ELR (cell line): ENCODE results near the gene ADCY9.
A peak's percentile ranks its signal among the peaks of the same experiment; 100 is the strongest.

Experiments
- DNase-seq: peaks from one replicate; pipeline ENCODE4 v3.0.0-alpha.2; 2015; ENCODE audit warnings: low read depth

Gene ADCY9

GRCh38 chr16:4123616-4124300 lies 7.5 kb upstream of the ADCY9 start:
- peak; percentile 77 for DNase-seq

DNA sequence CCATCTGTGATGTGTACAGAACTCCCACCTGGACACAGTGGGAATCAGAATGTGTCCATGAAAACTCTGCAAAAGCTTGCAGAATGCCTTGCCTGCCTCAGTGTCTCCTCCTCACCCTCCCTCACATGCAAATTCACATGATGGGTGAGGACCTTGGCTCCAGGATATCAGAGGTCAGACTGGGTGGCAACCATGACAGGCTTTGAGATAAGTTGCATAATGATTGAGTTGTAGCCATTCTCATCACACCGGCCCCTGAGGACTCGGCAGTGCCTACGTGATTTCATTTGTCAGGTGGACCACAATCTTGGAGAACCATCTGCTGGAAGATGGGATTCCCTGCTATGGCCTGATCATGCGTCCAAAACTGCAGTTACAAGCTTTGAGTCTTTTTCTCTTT lies 3.9 kb upstream of the ADCY9 start:
- no peak for DNase-seq

- no peak for DNase-seq
Observed at GRCh38 chr16:4117250-4117578, 972 bp upstream of the ADCY9 start.

DNA sequence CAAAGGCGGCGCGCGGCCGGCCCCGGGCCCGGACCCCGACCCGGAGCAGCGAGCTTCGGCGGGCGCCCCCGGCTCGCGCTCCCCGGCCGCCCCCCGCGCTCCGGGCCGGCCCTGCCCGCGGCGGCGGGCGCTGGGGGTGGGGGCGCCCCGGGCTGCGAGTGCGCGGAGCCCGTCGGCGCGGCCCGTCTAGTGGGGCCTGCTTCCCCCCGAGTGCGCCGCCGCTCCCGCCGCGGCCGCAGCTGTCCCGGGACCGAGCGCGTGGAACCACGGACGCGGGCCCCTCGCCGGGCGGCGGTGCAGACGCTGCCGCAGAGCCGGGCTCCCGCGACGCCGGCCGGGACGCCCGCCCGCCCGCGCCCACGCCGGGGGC lies 308 bp downstream of the ADCY9 start:
- DNase-seq: no peak

DNA sequence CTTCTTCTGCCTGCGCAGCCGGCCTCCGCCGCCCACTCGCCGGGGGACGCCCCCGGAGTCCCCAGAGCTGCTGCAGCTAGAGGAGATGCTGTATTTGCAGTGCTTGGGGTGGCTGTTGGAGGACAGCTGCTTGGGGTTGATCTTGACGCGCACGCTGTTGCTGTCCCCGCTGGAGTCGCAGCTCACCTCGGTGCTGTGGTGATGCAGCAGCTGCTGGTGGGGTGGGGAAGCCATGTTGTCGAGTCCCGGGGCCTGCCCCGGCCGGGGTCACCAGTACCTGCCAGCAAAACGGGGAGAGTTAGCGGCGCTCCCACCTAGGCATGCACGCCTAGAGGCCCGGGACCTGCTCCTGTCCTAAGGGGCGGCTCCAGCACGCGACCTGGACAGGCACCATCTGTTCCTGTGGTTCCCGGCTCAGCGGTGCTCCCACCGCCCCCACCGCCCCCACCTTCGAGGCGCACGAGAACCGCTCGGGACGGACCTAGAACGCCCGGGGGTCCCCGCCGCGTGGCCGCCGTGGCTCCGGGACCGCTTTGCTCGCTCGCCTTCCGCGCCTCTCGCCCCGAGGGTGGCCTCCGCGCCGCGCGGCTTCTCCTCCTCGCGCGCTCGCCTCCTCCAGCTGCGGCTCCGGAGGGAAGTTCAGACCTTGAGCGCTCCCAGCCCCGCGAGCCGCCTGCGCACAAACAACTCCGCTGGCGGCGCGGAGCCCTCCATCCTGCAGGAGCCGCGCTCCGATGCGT lies 863 bp downstream of the ADCY9 start:
- peak; percentile 76 for DNase-seq

GRCh38 chr16:4114257-4115208 lies 1.7 kb downstream of the ADCY9 start:
- DNase-seq: peak; percentile 19

DNA sequence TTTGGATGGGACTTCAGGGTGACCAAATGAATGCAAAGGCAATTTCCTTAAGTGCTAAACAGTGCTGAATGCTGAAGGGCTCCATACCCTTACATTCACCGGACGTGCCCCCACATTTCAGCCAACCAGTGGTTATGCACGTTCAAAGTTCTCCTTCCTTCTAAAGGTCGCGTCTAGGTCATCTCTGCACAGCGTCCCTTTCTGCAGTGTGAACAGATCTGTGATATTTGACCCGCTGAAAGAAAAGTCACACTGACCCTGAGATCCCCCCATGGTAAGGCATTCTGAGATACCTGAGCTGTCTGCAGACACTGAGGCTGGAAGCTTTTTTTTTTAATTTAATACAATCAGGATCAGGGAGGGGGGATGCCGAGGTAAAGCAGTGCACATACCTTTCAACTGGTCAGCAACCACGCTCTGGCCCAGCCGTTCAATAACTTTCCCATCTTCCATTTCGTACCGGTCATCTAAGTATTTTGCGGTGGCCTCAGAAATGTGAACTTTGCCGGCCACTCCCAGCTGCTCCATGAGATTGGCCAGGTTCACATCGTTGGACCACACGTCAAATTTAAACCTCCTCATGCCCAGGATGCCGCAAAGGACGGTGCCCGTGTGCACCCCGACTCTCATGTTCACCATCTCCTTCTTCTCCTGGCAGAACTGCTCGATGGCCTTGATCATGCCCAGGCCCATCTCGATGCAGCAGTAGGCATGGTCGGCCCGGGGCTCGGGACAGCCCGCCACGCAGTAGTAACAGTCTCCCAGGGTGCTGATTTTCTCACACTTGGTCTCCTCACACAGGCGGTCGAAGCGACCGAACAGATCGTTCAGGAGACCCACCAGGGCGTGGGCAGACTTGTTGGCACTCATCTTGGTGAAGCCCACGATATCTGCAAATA lies 2.6 kb downstream of the ADCY9 start:
- DNase-seq: no peak

GRCh38 chr16:4111748-4112696 lies 4.2 kb downstream of the ADCY9 start:
- peak; percentile 57 for DNase-seq

- no peak for DNase-seq
Observed at GRCh38 chr16:4110680-4111079, 5.6 kb downstream of the ADCY9 start.

GRCh38 chr16:4110065-4110464 lies 6.2 kb downstream of the ADCY9 start:
- DNase-seq: no peak

DNA sequence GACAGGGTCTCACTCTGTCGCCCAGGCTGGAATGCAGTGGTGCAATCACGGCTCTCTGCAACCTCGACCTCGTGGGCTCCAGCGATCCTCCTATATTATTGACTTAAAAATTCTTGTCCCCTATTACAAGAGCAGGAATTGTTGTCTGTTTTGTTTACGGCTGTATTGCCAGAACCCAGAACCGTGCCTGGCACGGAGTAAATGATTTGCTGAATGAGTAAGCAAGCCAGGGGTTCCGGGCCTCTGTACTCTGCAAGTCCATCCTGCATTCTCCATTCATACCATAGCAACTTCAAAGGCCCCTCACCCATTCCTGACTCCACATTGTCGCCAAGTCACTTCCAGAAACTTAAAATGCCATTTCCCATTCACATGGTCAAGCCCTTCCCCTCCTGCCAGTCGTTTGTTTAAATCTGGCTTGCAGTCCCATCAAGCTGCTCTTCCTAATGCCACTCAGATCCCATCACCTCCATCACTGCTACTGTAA lies 6.9 kb downstream of the ADCY9 start:
- no peak for DNase-seq

GRCh38 chr16:4106516-4106915 lies 9.7 kb downstream of the ADCY9 start:
- no peak for DNase-seq

DNA sequence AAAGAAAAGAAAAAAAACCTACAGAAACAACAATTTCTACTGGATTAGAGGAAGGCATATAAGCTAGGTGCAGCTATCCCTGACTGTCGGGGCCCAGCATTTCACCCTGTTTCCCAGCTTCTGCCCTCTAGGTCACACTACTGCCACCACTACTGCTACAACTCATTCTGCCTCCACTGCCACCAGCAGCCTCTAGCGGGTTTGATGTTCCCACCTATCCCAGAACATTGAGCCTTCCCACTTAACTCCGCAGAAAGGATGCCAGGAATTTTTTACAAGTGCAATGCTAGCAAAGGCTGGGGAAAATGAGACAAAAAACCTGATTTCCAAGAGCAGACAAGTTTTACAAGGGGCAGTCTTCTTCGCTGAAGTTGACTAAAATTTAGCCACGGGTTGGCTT lies 10.4 kb downstream of the ADCY9 start:
- no peak for DNase-seq

- no peak for DNase-seq
Observed at GRCh38 chr16:4103745-4104144, 12.5 kb downstream of the ADCY9 start.

- DNase-seq: no peak
Observed at GRCh38 chr16:4101421-4102219, 14.6 kb downstream of the ADCY9 start.

DNA sequence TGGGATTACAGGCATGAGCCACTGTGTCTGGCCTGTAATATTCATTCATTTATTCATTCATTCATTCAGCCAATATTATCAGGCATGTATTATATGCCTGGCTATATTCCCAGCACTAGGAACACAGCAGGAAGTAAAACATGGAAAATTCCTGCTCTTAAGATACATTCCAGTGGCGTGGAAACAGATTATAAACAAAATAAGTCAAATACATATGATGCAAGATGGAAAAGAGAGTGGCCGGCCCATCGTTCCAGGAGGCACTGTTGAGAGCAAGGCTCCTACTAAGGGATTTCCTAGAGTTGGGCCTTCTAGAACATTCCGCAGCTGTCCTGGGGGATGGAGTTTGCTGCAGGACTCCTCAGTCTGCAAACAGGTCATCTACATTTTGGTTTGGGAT lies 17.7 kb downstream of the ADCY9 start:
- DNase-seq: no peak

DNA sequence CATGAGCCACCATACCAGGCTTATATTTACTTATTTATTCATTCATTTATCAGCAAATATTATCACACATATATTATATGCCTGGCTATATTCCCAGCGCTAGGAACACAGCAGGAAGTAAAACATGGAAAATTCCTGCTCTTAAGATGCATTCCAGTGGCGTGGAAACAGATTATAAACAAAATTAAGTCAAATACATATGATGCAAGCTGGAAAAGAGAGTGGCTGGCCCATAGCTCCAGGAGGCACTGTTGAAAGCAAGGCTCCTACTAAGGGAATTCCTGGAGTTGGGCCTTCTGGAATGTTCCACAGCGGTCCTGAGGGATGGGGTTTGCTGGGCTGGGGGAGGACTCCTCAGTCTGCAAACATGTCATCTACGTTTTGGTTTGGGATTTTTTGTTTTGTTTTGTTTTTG lies 18.4 kb downstream of the ADCY9 start:
- DNase-seq: no peak

GRCh38 chr16:4096509-4096908 lies 19.7 kb downstream of the ADCY9 start:
- no peak for DNase-seq

DNA sequence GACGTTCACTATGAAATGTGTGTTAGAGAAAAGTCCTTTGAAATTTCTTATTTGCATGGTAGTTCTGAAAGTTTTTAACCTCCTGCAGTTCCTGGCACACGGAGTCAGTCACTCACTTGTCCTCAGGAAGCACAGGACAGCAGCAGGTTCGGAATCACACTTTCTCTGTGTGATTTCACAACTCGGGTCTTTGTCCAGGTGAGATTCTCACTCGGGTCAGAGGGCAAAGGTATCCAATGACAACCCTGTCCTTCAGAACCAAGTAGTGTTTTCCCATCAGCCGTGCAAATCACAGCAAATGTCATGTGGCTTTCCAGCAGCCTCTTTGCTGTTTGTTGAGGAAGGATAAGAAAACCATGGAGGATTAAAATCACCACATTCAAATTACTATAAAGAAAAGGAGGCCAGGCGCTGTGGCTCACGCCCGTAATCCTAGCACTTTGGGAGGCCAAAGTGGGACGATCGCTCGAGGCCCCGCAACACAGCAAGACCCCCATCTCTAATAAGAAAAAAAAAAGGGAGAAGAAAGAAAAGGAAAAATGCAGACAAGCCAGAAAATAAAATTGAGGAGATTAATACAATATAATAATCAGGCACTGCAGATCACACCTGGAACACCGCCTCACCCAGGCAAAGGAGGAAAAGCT lies 22.0 kb downstream of the ADCY9 start:
- no peak for DNase-seq
